ENCODE results near the gene TGM3.

TGM3 gene

GRCh38 chr20:2379511-2380229, 83.9 kb downstream of the TGM3 start:
- no peak for DNase-seq (ENCODE audit: low read depth)

- DNase-seq (ENCODE audit: low read depth): no peak
These were observed 84.8 kb downstream of the TGM3 start, which contains the start of gene TGM6 for GRCh38 chr20:2380601-2381000. Gene TGM6, plus strand, starts transcription at chr20:2380901. Its CDS starts 68 bp downstream, at chr20:2380969.

- no peak for DNase-seq (ENCODE audit: low read depth)
These were observed 85.5 kb downstream of the TGM3 start for GRCh38 chr20:2381303-2381702.

GRCh38 chr20:2382833-2383232, 87.0 kb downstream of the TGM3 start:
- DNase-seq (ENCODE audit: low read depth): no peak

GRCh38 chr20:2385026-2385425, 89.2 kb downstream of the TGM3 start:
- no peak for DNase-seq (ENCODE audit: low read depth)

GRCh38 chr20:2385496-2385895, 89.7 kb downstream of the TGM3 start:
- no peak for DNase-seq (ENCODE audit: low read depth)

GRCh38 chr20:2386516-2387179, 90.8 kb downstream of the TGM3 start:
- DNase-seq (ENCODE audit: low read depth): no peak

GRCh38 chr20:2387180-2387577, 91.4 kb downstream of the TGM3 start:
- DNase-seq (ENCODE audit: low read depth): peak; percentile 19

- no peak for DNase-seq (ENCODE audit: low read depth)
These were observed 91.8 kb downstream of the TGM3 start for GRCh38 chr20:2387580-2387979.
